Activated T-cell treated with anti-CD3 and anti-CD28 coated beads for 1 hour (primary cell): ENCODE measurements around the gene TRAF7.
"Not testable (repeated sequence)": the region's sequence is repeated elsewhere in the genome, so short reads cannot be mapped to it uniquely, and the experiment has no call there.

ENCODE experiments used
- DNase-seq: peaks from one replicate; pipeline ENCODE4 v3.0.0-alpha.2; 2020; ENCODE audit warnings: low read depth

The TRAF7 gene

GRCh38 chr16:2155091-2155950 lies at the start of gene TRAF7:
Gene TRAF7, plus strand, starts transcription at chr16:2155782. Its CDS starts 8,139 bp downstream, at chr16:2163921.
- DNase-seq, result peak; percentile 93

- not testable (repeated sequence) for DNase-seq
Measured at GRCh38 chr16:2106211-2106610, 49.4 kb upstream of the TRAF7 start.

GRCh38 chr16:2107121-2107790 lies 48.3 kb upstream of the TRAF7 start:
- DNase-seq, result not testable (repeated sequence)

GRCh38 chr16:2107791-2108125 lies 47.8 kb upstream of the TRAF7 start:
- not testable (repeated sequence) for DNase-seq

- not testable (repeated sequence) for DNase-seq
Measured at GRCh38 chr16:2108446-2109270, 46.9 kb upstream of the TRAF7 start.

- DNase-seq, result not testable (repeated sequence)
Measured at GRCh38 chr16:2109271-2109580, 46.4 kb upstream of the TRAF7 start.

- DNase-seq, result not testable (repeated sequence)
Measured at GRCh38 chr16:2109872-2110271, 45.7 kb upstream of the TRAF7 start.

- DNase-seq, result not testable (repeated sequence)
Measured at GRCh38 chr16:2110332-2111008, 45.1 kb upstream of the TRAF7 start.

GRCh38 chr16:2111009-2111353 lies 44.6 kb upstream of the TRAF7 start:
- not testable (repeated sequence) for DNase-seq

- not testable (repeated sequence) for DNase-seq
Measured at GRCh38 chr16:2111412-2112335, 43.9 kb upstream of the TRAF7 start.

GRCh38 chr16:2112539-2113106 lies 43.0 kb upstream of the TRAF7 start:
- DNase-seq, result not testable (repeated sequence)

- not testable (repeated sequence) for DNase-seq
Measured at GRCh38 chr16:2114225-2114624, 41.4 kb upstream of the TRAF7 start.

- not testable (repeated sequence) for DNase-seq
Measured at GRCh38 chr16:2114885-2115590, 40.5 kb upstream of the TRAF7 start.

- no peak for DNase-seq
Measured at GRCh38 chr16:2115591-2115973, 40.0 kb upstream of the TRAF7 start.

- not testable (repeated sequence) for DNase-seq
Measured at GRCh38 chr16:2116428-2116827, 39.2 kb upstream of the TRAF7 start.

GRCh38 chr16:2117341-2117740 lies 38.2 kb upstream of the TRAF7 start:
- not testable (repeated sequence) for DNase-seq

- DNase-seq, result not testable (repeated sequence)
Measured at GRCh38 chr16:2117960-2118722, 37.4 kb upstream of the TRAF7 start.

- DNase-seq, result not testable (repeated sequence)
Measured at GRCh38 chr16:2121325-2121724, 34.3 kb upstream of the TRAF7 start.

- DNase-seq, result no peak
Measured at GRCh38 chr16:2121853-2122252, 33.7 kb upstream of the TRAF7 start.
